Smooth muscle cell (in vitro differentiated cells): ENCODE results near the gene EEFSEC. TPM values are rescaled to one million over a fixed set of nuclear protein-coding genes. Genes with fewer than 3 reads are reported as not detected.

ENCODE experiments used
- DNase-seq: peaks from one replicate; lab custom pipeline; 2025; ENCODE audit not compliant: unreplicated experiment; lab: John Stamatoyannopoulos, UW
- H2AFZ ChIP-seq: fragments of 200-600 bp; sonication (generic); 2 replicates; pipeline ENCODE4 v1.6.0; 2016; ENCODE audit warnings: antibody characterized with exemption, low read depth, mild to moderate bottlenecking
- H3F3A ChIP-seq: fragments of 200-600 bp; sonication (generic); 2 replicates; pipeline ENCODE4 v1.6.0; 2017; ENCODE audit warnings: antibody characterized with exemption, low read depth
- H3K27ac ChIP-seq: fragments of 200-600 bp; sonication (generic); 2 replicates; pipeline ENCODE4 v1.5.1; 2016; ENCODE audit warnings: low read depth, mild to moderate bottlenecking
- H3K27me3 ChIP-seq: fragments of 200-600 bp; sonication (generic); 2 replicates; pipeline ENCODE4 v1.6.1; 2016; ENCODE audit warnings: low read depth, mild to moderate bottlenecking
- H3K36me3 ChIP-seq: fragments of 200-600 bp; sonication (generic); 2 replicates; pipeline ENCODE4 v1.5.1; 2016; ENCODE audit warnings: low read depth
- H3K4me1 ChIP-seq: fragments of 200-600 bp; sonication (generic); 2 replicates; pipeline ENCODE4 v1.5.1; 2016; ENCODE audit warnings: low read depth
- H3K4me2 ChIP-seq: fragments of 200-600 bp; sonication (generic); 2 replicates; pipeline ENCODE4 v1.6.0; 2016; ENCODE audit warnings: mild to moderate bottlenecking
- H3K4me3 ChIP-seq: fragments of 200-600 bp; sonication (generic); 2 replicates; pipeline ENCODE4 v1.5.1; 2016; ENCODE audit warnings: mild to moderate bottlenecking
- H3K79me2 ChIP-seq: fragments of 200-600 bp; sonication (generic); 2 replicates; pipeline ENCODE4 v1.6.0; 2016; ENCODE audit warnings: low read depth, mild to moderate bottlenecking
- H3K9ac ChIP-seq: fragments of 200-600 bp; sonication (generic); 2 replicates; pipeline ENCODE4 v1.6.0; 2016; ENCODE audit warnings: low read depth
- H3K9me3 ChIP-seq: fragments of 200-600 bp; sonication (generic); replicated peaks from 2 replicates; pipeline ENCODE4 v1.5.1; 2016; ENCODE audit warnings: low read depth
- H4K20me1 ChIP-seq: fragments of 200-600 bp; sonication (generic); 2 replicates; pipeline ENCODE4 v1.6.0; 2016; ENCODE audit warnings: low read depth
- WGBS: methylation state at CpG from one replicate; pipeline ENCODE4 v1.1.7; 2016; ENCODE audit warnings: low lambda C conversion rate; 5-methylcytosine and 5-hydroxymethylcytosine counted together
- polyA plus RNA-seq: library from polyadenylated mRNA; unstranded; fragments of >200 nt; fragmentation: Nextera tagmentation; extraction: Ambion mirVana; gene quantifications from 2 replicates; pipeline ENCODE4 v1.2.1, GENCODE V29; 2016
- total RNA-seq: library from RNA; depleted of rRNA; stranded (reverse); fragments of >200 nt; gene quantifications from 2 replicates; pipeline ENCODE4 v1.2.3, GENCODE V29; 2014
- TF ChIP-seq, protein P1 (sequence below): fragments of 200-600 bp; sonication (generic); IDR thresholded peaks from 2 replicates; pipeline ENCODE4 v1.5.1; 2017; ENCODE audit warnings: borderline replicate concordance, mild to moderate bottlenecking, antibody characterized with exemption; ENCODE audit not compliant: insufficient read depth, poor library complexity, severe bottlenecking

The EEFSEC gene
- total and polyA plus RNA-seq, 2 experiments from 2014 or later, result 12.4 to 17.1 TPM

DNA sequence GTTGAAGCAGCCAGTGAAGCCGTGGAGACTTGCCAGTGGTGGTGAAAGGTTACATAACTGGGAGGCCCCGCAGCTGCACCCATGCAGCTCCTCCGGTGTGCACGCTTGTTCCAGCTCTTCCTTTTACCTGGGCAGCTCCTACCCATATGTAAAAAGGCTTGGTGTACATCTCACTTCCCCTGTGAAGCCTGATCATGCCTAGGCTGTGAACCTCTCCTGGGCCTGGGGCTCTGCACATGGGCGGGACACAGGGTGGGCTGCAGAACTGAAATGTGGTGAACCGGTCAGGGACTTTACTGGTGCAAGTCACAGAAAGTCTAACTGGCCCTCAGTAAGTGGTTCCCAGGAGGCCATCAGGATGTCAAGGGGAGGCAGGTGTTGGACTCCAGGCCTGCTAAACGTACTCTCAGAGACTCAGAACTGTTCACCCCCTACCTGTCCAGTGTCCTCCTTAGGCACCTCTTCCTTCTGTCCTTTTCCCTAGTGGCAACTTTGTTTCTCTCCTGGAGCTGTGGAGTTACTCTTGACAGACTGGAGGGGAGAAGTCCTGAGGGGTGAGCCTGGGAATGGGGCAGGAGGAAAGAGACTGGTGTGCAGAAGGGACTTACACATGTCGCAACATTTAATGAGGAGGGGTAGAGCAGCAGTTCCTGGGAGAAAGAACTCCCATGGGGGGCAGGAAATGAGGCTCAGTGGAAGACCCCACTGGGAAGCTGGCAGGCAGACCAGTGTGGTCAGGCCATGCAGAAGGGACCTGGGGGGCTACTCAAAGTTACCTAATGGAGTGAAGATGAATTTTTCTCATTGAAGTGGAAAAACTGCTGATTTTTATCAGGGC lies 148.1 kb downstream of the EEFSEC start:
- no peaks in the 10 kb centered on the region for H3K4me1 ChIP-seq
- H2AFZ ChIP-seq, result no peak overlapping the region
- H3K4me3 ChIP-seq, result no peak overlapping the region
- no peak overlapping the region for H3K27ac ChIP-seq
- TF ChIP-seq, protein P1, sequence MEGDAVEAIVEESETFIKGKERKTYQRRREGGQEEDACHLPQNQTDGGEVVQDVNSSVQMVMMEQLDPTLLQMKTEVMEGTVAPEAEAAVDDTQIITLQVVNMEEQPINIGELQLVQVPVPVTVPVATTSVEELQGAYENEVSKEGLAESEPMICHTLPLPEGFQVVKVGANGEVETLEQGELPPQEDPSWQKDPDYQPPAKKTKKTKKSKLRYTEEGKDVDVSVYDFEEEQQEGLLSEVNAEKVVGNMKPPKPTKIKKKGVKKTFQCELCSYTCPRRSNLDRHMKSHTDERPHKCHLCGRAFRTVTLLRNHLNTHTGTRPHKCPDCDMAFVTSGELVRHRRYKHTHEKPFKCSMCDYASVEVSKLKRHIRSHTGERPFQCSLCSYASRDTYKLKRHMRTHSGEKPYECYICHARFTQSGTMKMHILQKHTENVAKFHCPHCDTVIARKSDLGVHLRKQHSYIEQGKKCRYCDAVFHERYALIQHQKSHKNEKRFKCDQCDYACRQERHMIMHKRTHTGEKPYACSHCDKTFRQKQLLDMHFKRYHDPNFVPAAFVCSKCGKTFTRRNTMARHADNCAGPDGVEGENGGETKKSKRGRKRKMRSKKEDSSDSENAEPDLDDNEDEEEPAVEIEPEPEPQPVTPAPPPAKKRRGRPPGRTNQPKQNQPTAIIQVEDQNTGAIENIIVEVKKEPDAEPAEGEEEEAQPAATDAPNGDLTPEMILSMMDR, result no peak
- no peaks in the 10 kb centered on the region for H4K20me1 ChIP-seq
- no peak overlapping the region for H3K4me2 ChIP-seq
- no peaks in the 10 kb centered on the region for H3F3A ChIP-seq
- 87% methylated on average over 8 of the region's 8 CpGs for WGBS
- no peaks in the 10 kb centered on the region for H3K36me3 ChIP-seq
- no peak overlapping the region for H3K9ac ChIP-seq
- no peak for DNase-seq
- H3K9me3 ChIP-seq, result no peaks in the 10 kb centered on the region
- no peaks in the 10 kb centered on the region for H3K27me3 ChIP-seq
- H3K79me2 ChIP-seq, result no peaks in the 10 kb centered on the region

DNA sequence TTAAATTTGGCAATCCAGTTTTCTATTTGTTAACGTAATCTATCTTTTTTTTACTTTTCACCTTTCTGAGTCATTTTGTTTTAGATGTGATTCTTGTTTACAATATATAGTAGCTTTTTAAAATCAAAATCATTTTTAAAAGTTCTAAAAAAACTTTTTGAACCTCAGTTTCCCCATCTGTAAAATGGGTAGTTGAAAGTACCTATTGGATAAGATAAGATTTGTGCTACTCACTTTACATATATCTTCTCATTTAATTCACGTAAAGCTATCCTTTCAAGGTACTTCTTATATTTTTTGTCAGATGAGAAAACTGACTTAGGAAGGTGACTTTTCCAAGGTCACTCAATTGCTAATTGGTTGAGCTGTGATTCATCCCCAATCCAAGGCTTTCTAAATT lies 153.2 kb downstream of the EEFSEC start:
- Histone ChIP-seq H3K27ac (no peak overlapping the region), H3K27me3 (no peaks in the 10 kb centered on the region), H4K20me1 (no peaks in the 10 kb centered on the region), H3F3A (no peaks in the 10 kb centered on the region), H2AFZ (no peak overlapping the region), H3K9me3 (no peaks in the 10 kb centered on the region), H3K9ac (no peak overlapping the region), H3K4me3 (no peak overlapping the region), H3K4me1 (no peaks in the 10 kb centered on the region), H3K79me2 (no peaks in the 10 kb centered on the region), H3K4me2 (no peak overlapping the region), H3K36me3 (no peaks in the 10 kb centered on the region)
- 99% methylated on average over 2 of the region's 2 CpGs for WGBS
- DNase-seq, result no peak
- TF ChIP-seq, protein P1, result no peak

GRCh38 chr3:128307029-128307633 lies 153.8 kb downstream of the EEFSEC start:
- DNase-seq, result no peak
- no peaks in the 10 kb centered on the region for H3K79me2 ChIP-seq
- 83% methylated on average over 3 of the region's 3 CpGs for WGBS
- TF ChIP-seq, protein P1, result no peak
- H3F3A ChIP-seq, result no peaks in the 10 kb centered on the region
- no peaks in the 10 kb centered on the region for H3K4me1 ChIP-seq
- no peaks in the 10 kb centered on the region for H3K9me3 ChIP-seq
- H3K4me2 ChIP-seq, result no peak overlapping the region
- H3K27ac ChIP-seq, result no peak overlapping the region
- no peak overlapping the region for H2AFZ ChIP-seq
- H3K36me3 ChIP-seq, result no peaks in the 10 kb centered on the region
- no peaks in the 10 kb centered on the region for H3K27me3 ChIP-seq
- H3K9ac ChIP-seq, result no peak overlapping the region
- H4K20me1 ChIP-seq, result no peaks in the 10 kb centered on the region
- H3K4me3 ChIP-seq, result no peak overlapping the region
